HepG2 (cell line): Measurements from ENCODE around the gene CARS2. TPM values are rescaled to one million over a fixed set of nuclear protein-coding genes. Genes with fewer than 3 reads are reported as not detected.

Experiments
- ATAC-seq: fragments of 200-7000 bp; cut with Tn5 transposase; 3 replicates; pipeline ENCODE4 v1.9.1; 2020; ENCODE audit warnings: mild to moderate bottlenecking, moderate library complexity
- BruUV-seq: library from RNA; stranded (reverse); fragments of 400-500 nt; replicated peaks from 2 replicates; lab custom pipeline; 2021; lab: Mats Ljungman, UMichigan
- CTCF ChIA-PET: fragments of 300-600 bp; formaldehyde crosslinking; extraction: SDS; loops from one replicate; lab custom pipeline; 2021; ENCODE audit warnings: low total read pairs, inconsistent platforms, low intra/inter-chr PET ratio; lab: Yijun Ruan, JAX
- POLR2A ChIA-PET: fragments of 350-600 bp; sonication (Branson Sonifier 250); formaldehyde crosslinking; loops from one replicate; lab custom pipeline; 2020; ENCODE audit warnings: antibody characterized with exemption, inconsistent platforms; lab: Yijun Ruan, JAX
- DNase-seq: peaks from one replicate; pipeline ENCODE4 v3.0.0-alpha.2; 2015; ENCODE audit warnings: low spot score
- FAIRE-seq: peaks from 3 replicates; lab custom pipeline; 2011; peaks lifted over from hg19 to GRCh38; lab: Jason Lieb, UNC
- H2AFZ ChIP-seq: one replicate; pipeline ENCODE4 v1.6.1; 2011; ENCODE audit warnings: low read length, inconsistent platforms
- H3K27ac ChIP-seq: fragments of 300-600 bp; 3 replicates; pipeline ENCODE4 v1.8.0; 2011; ENCODE audit warnings: mixed run types, mild to moderate bottlenecking, mixed read lengths, low read length, inconsistent platforms; ENCODE audit not compliant: insufficient read depth; ENCODE audit errors: extremely low read length
- H3K27me3 ChIP-seq, 2 experiments: fragments of 200-600 bp in 1 of 2; 2 replicates in 1 of 2; 3 replicates in 1 of 2; pipeline versions ENCODE4 v1.6.0 to v1.8.0; 2011; ENCODE audit warnings: low read length in 2 of 2, mild to moderate bottlenecking in 2 of 2, moderate library complexity in 2 of 2, inconsistent platforms in 1 of 2; ENCODE audit not compliant: insufficient read depth in 2 of 2, control insufficient read depth in 1 of 2
- H3K36me3 ChIP-seq, 2 experiments: fragments of 200-600 bp in 1 of 2; replicated peaks in 1 of 2; 2 replicates in 1 of 2; 3 replicates in 1 of 2; pipeline versions ENCODE4 v1.5.1 to v1.8.0; 2011; ENCODE audit warnings: low read length in 2 of 2, inconsistent platforms in 1 of 2; ENCODE audit not compliant: insufficient read depth in 2 of 2, control insufficient read depth in 1 of 2
- H3K4me1 ChIP-seq: 2 replicates; pipeline ENCODE4 v1.5.1; 2012; ENCODE audit warnings: low read length, inconsistent platforms; ENCODE audit not compliant: insufficient read depth
- H3K4me2 ChIP-seq: 2 replicates; pipeline ENCODE4 v1.6.0; 2011; ENCODE audit warnings: low read depth, low read length, inconsistent platforms
- H3K4me3 ChIP-seq, 3 experiments: fragments of 200-600 bp in 1 of 3; sonication (generic), shearing (Covaris generic) in 1 of 3; replicated peaks in 1 of 3; 2 replicates each; pipeline ENCODE4 v1.5.1; 2011 to 2016; ENCODE audit warnings: low read length in 3 of 3, inconsistent platforms in 2 of 3, low read depth in 2 of 3, mild to moderate bottlenecking in 2 of 3, control low read depth in 1 of 3, mixed read lengths in 1 of 3; ENCODE audit not compliant: insufficient read depth in 1 of 3
- H3K79me2 ChIP-seq: one replicate; pipeline ENCODE4 v1.6.1; 2011; ENCODE audit warnings: low read length, inconsistent platforms; ENCODE audit not compliant: insufficient read depth
- H3K9ac ChIP-seq: 2 replicates; pipeline ENCODE4 v1.6.0; 2011; ENCODE audit warnings: mild to moderate bottlenecking, low read depth, low read length, inconsistent platforms; ENCODE audit not compliant: insufficient read depth
- H3K9me3 ChIP-seq: 2 replicates; pipeline ENCODE4 v1.5.1; 2012; ENCODE audit warnings: mild to moderate bottlenecking, low read length
- H4K20me1 ChIP-seq: 2 replicates; pipeline ENCODE4 v1.6.0; 2011; ENCODE audit warnings: inconsistent platforms, mild to moderate bottlenecking, low read length, moderate library complexity; ENCODE audit not compliant: insufficient read depth
- CHD2 ChIP-seq: IDR thresholded peaks from 2 replicates; pipeline ENCODE4 v1.6.1; 2011; ENCODE audit warnings: low read depth, low read length, improper control_type of control experiment
- HOXD1 ChIP-seq: sonication (generic); formaldehyde crosslinking; IDR thresholded peaks from 2 replicates; pipeline ENCODE4 v1.5.0; 2020; ENCODE audit warnings: missing genetic modification reagents
- MED13 ChIP-seq: sonication (generic); formaldehyde crosslinking; IDR thresholded peaks from 2 replicates; pipeline ENCODE4 v1.5.0; 2020; ENCODE audit warnings: missing genetic modification reagents
- PCBP1 ChIP-seq: fragments of 200-400 bp; formaldehyde crosslinking; IDR thresholded peaks from 2 replicates; pipeline ENCODE4 v1.6.1; 2017; ENCODE audit warnings: mild to moderate bottlenecking, low read depth, low read length, borderline replicate concordance
- TRIM22 ChIP-seq: fragments of 450-650 bp; IDR thresholded peaks from 2 replicates; pipeline ENCODE4 v1.6.1; 2017
- ZNF441 ChIP-seq: sonication (generic); formaldehyde crosslinking; IDR thresholded peaks from 2 replicates; pipeline ENCODE4 v1.7.0; 2021; ENCODE audit warnings: missing genetic modification reagents, borderline replicate concordance
- ZNF446 ChIP-seq: sonication (generic); formaldehyde crosslinking; IDR thresholded peaks from 2 replicates; pipeline ENCODE4 v1.5.0; 2020; ENCODE audit warnings: mild to moderate bottlenecking, missing genetic modification reagents
- WGBS: methylation state at CpG from one replicate; pipeline ENCODE4 v1.1.6; 2017; ENCODE audit warnings: low lambda C conversion rate; 5-methylcytosine and 5-hydroxymethylcytosine counted together
- in situ Hi-C: cut with HindIII; loops from 2 replicates; pipeline ENCODE4 v1.10.0; 2017; ENCODE audit warnings: low pct_unique_long_range_greater_than_20kb; ENCODE audit not compliant: extremely low pct_ligation_motif_present
- intact Hi-C: fragments of 100-400 bp; cut with micrococcal nuclease; formaldehyde crosslinking; loops from one replicate; pipeline ENCODE4 v1.10.0; 2022; ENCODE audit not compliant: unreplicated experiment
- polyA plus RNA-seq, 8 experiments: library from polyadenylated mRNA; depleted of rRNA in 3 of 8; stranded (reverse) in 7 of 8; unstranded in 1 of 8; fragments of >200 nt; fragmentation: Illumina TruSeq in 4 of 8; extraction: Trizol in 4 of 8; gene quantifications; 2 replicates each; pipeline versions ENCODE4 v1.2.1 to v1.2.3, GENCODE V29; 2011 to 2016; ENCODE audit warnings: low read depth in 4 of 8, missing spikeins in 1 of 8, mixed read lengths in 1 of 8; ENCODE audit not compliant: insufficient read depth in 1 of 8
- total RNA-seq, 5 experiments: library from RNA; depleted of rRNA; stranded (reverse); fragments of >200 nt; fragmentation: Illumina TruSeq; extraction: Trizol; gene quantifications; 2 replicates each; pipeline ENCODE4 v1.2.3, GENCODE V29; 2016; ENCODE audit warnings: low read depth in 1 of 5
- TF ChIP-seq, protein P1 (sequence below), 2 experiments: fragments of 450-650 bp in 1 of 2; sonication (generic) in 1 of 2; formaldehyde crosslinking in 1 of 2; IDR thresholded peaks; 2 replicates each; pipeline versions ENCODE4 v1.6.1 to v1.8.0; 2016 to 2022; ENCODE audit warnings: antibody characterized with exemption in 1 of 2, mild to moderate bottlenecking in 1 of 2, missing genetic modification reagents in 1 of 2

CARS2 gene
- total and polyA plus RNA-seq, 2 of the 13 experiments (the other 11 are each of a cell fraction or from before 2014, with no cell fraction given) = 41.1 to 59.3 TPM

GRCh38 chr13:110689711-110690110, 16.2 kb downstream of the CARS2 start:
- H2AFZ ChIP-seq = no peak overlapping the region
- ATAC-seq (no peak), FAIRE-seq (no peak), DNase-seq (no peak)
- POLR2A ChIA-PET = no interaction called here
- H3K27ac ChIP-seq = no peak overlapping the region
- intact Hi-C loops = no loop called here
- WGBS = 97% methylated on average over 12 of the region's 12 CpGs
- no peaks in the 10 kb centered on the region for H3K9me3 ChIP-seq
- CTCF ChIA-PET = no interaction called here
- no peaks in the 10 kb centered on the region for H3K79me2 ChIP-seq
- in situ Hi-C loops = loop anchor here (10.0 kb wide), 1 partner anchor 125 kb away; no protein-coding TSS in a partner anchor
- no peak overlapping the region for H3K4me2 ChIP-seq
- no TSS peak for BruUV-seq
- no peaks in the 10 kb centered on the region for H3K27me3 ChIP-seq
- peaks cover 3 to 23% of the 10 kb centered on the region in 2 experiments for H3K36me3 ChIP-seq
- TF ChIP-seq HOXD1 = no peak
- TF ChIP-seq TRIM22 = no peak
- no peak for TF ChIP-seq ZNF446 (CRISPR knock-in tag)
- no peak for TF ChIP-seq CHD2
- TF ChIP-seq, protein P1, sequence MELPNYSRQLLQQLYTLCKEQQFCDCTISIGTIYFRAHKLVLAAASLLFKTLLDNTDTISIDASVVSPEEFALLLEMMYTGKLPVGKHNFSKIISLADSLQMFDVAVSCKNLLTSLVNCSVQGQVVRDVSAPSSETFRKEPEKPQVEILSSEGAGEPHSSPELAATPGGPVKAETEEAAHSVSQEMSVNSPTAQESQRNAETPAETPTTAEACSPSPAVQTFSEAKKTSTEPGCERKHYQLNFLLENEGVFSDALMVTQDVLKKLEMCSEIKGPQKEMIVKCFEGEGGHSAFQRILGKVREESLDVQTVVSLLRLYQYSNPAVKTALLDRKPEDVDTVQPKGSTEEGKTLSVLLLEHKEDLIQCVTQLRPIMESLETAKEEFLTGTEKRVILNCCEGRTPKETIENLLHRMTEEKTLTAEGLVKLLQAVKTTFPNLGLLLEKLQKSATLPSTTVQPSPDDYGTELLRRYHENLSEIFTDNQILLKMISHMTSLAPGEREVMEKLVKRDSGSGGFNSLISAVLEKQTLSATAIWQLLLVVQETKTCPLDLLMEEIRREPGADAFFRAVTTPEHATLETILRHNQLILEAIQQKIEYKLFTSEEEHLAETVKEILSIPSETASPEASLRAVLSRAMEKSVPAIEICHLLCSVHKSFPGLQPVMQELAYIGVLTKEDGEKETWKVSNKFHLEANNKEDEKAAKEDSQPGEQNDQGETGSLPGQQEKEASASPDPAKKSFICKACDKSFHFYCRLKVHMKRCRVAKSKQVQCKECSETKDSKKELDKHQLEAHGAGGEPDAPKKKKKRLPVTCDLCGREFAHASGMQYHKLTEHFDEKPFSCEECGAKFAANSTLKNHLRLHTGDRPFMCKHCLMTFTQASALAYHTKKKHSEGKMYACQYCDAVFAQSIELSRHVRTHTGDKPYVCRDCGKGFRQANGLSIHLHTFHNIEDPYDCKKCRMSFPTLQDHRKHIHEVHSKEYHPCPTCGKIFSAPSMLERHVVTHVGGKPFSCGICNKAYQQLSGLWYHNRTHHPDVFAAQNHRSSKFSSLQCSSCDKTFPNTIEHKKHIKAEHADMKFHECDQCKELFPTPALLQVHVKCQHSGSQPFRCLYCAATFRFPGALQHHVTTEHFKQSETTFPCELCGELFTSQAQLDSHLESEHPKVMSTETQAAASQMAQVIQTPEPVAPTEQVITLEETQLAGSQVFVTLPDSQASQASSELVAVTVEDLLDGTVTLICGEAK (IDR thresholded peaks at IDR 0.05) = no peak
- TF ChIP-seq, protein P1 (CRISPR knock-in tag; IDR thresholded peaks at IDR 0.05) = no peak
- no peak for TF ChIP-seq PCBP1
- TF ChIP-seq ZNF441 (CRISPR knock-in tag) = no peak
- no peak for TF ChIP-seq MED13
- H3K4me1 ChIP-seq = peaks cover 9% of the 10 kb centered on the region
- H4K20me1 ChIP-seq = no peaks in the 10 kb centered on the region
- no peak overlapping the region for H3K4me3 ChIP-seq
- no peak overlapping the region for H3K9ac ChIP-seq
